Keratinocyte (primary cell): ENCODE results near the gene CGB7. TPM values are rescaled to one million over a fixed set of nuclear protein-coding genes. Genes with fewer than 3 reads are reported as not detected.

ENCODE experiments used
- DNase-seq: peaks from one replicate; pipeline ENCODE4 v3.0.0-alpha.2; 2011; ENCODE audit warnings: low read depth, missing footprints, low spot score
- FAIRE-seq: peaks from 2 replicates; lab custom pipeline; 2011; peaks lifted over from hg19 to GRCh38; lab: Jason Lieb, UNC
- H2AFZ ChIP-seq: 2 replicates; pipeline ENCODE4 v1.6.0; 2012; ENCODE audit warnings: low read length, control low read depth, inconsistent platforms; ENCODE audit not compliant: control insufficient read depth
- H3K27ac ChIP-seq: 2 replicates; pipeline ENCODE4 v1.5.1; 2011; ENCODE audit warnings: low read length; ENCODE audit not compliant: control insufficient read depth, insufficient read depth
- H3K27me3 ChIP-seq: 3 replicates; pipeline ENCODE4 v1.6.0; 2011; ENCODE audit warnings: low read length; ENCODE audit not compliant: control insufficient read depth, insufficient read depth; ENCODE audit errors: extremely low read depth
- H3K36me3 ChIP-seq, 2 experiments: 2 replicates in 1 of 2; 3 replicates in 1 of 2; pipeline ENCODE4 v1.5.1; 2011; ENCODE audit warnings: low read length in 2 of 2, mild to moderate bottlenecking in 1 of 2; ENCODE audit not compliant: control insufficient read depth in 2 of 2, insufficient read depth in 2 of 2; ENCODE audit errors: extremely low read depth in 1 of 2
- H3K4me1 ChIP-seq: 3 replicates; pipeline ENCODE4 v1.5.1; 2011; ENCODE audit warnings: low read length; ENCODE audit not compliant: control insufficient read depth, insufficient read depth; ENCODE audit errors: extremely low read depth
- H3K4me2 ChIP-seq: 3 replicates; pipeline ENCODE4 v1.6.0; 2011; ENCODE audit warnings: low read depth, low read length; ENCODE audit not compliant: control insufficient read depth, insufficient read depth; ENCODE audit errors: extremely low read depth
- H3K4me3 ChIP-seq, 3 experiments: fragments of 200-600 bp in 1 of 3; sonication (generic) in 1 of 3; 2 replicates in 2 of 3; 3 replicates in 1 of 3; pipeline ENCODE4 v1.5.1; 2011 to 2016; ENCODE audit warnings: low read length in 3 of 3, mild to moderate bottlenecking in 3 of 3, control low read depth in 2 of 3, inconsistent platforms in 1 of 3, low read depth in 1 of 3, mixed read lengths in 1 of 3, mixed run types in 1 of 3, moderate library complexity in 1 of 3; ENCODE audit not compliant: control insufficient read depth in 2 of 3, insufficient read depth in 2 of 3; ENCODE audit errors: extremely low read depth in 1 of 3
- H3K79me2 ChIP-seq: 2 replicates; pipeline ENCODE4 v1.6.0; 2012; ENCODE audit warnings: low read length; ENCODE audit not compliant: control insufficient read depth, insufficient read depth
- H3K9ac ChIP-seq: 3 replicates; pipeline ENCODE4 v1.6.0; 2011; ENCODE audit warnings: low read length; ENCODE audit not compliant: control insufficient read depth, insufficient read depth; ENCODE audit errors: extremely low read depth
- H3K9me1 ChIP-seq: 3 replicates; pipeline ENCODE4 v1.6.0; 2011; ENCODE audit warnings: low read length; ENCODE audit not compliant: control insufficient read depth, insufficient read depth; ENCODE audit errors: extremely low read depth
- H3K9me3 ChIP-seq: 2 replicates; pipeline ENCODE4 v1.5.1; 2012; ENCODE audit warnings: low read depth, low read length; ENCODE audit not compliant: control insufficient read depth
- H4K20me1 ChIP-seq: 3 replicates; pipeline ENCODE4 v1.6.0; 2011; ENCODE audit warnings: low read length; ENCODE audit not compliant: control insufficient read depth, insufficient read depth; ENCODE audit errors: extremely low read depth
- EZH2 ChIP-seq: IDR thresholded peaks from one replicate; pipeline ENCODE4 v1.6.1; 2012; ENCODE audit warnings: inconsistent platforms, mild to moderate bottlenecking, low read length, moderate library complexity
- dilution Hi-C: fragments of 300-500 bp; cut with MboI; formaldehyde crosslinking; loops from one replicate; pipeline ENCODE4 v1.7.0; 2020; ENCODE audit warnings: low sequenced_read_pairs; ENCODE audit not compliant: extremely low pct_ligation_motif_present
- polyA plus RNA-seq, 5 experiments: library from polyadenylated mRNA; depleted of rRNA in 3 of 5; stranded (reverse) in 3 of 5; stranded (forward) in 1 of 5; unstranded in 1 of 5; fragments of >200 nt; gene quantifications; 1 replicate in 1 of 5; 2 replicates in 3 of 5; 3 replicates in 1 of 5; pipeline versions ENCODE4 v1.2.1 to v1.2.3, GENCODE V29; 2011 to 2012; ENCODE audit warnings: missing spikeins in 2 of 5, low read depth in 1 of 5, low replicate concordance in 1 of 5
- small RNA-seq, 3 experiments: library from RNA; depleted of rRNA; stranded (forward); fragments of <200 nt; gene quantifications; one replicate each; pipeline ENCODE3, GENCODE V24; 2012; ENCODE audit warnings: low read depth in 3 of 3, low replicate concordance in 1 of 3; ENCODE audit not compliant: insufficient read length in 3 of 3
- TF ChIP-seq, protein P1 (sequence below), 3 experiments: IDR thresholded peaks in 1 of 3; conservative IDR thresholded peaks in 1 of 3; optimal IDR thresholded peaks in 1 of 3; 2 replicates in 2 of 3; 3 replicates in 1 of 3; pipeline versions ENCODE3 to v1.5.1; 2011; ENCODE audit warnings: low read length in 3 of 3, mild to moderate bottlenecking in 3 of 3, moderate library complexity in 2 of 3, control low read depth in 1 of 3, inconsistent platforms in 1 of 3; ENCODE audit not compliant: insufficient read depth in 2 of 3; ENCODE audit errors: extremely low read depth in 1 of 3

The CGB7 gene
- polyA plus RNA-seq, 1 donor (not counting 4 experiments of a cell fraction or from before 2014, with no cell fraction given) = 0.92 TPM

DNA sequence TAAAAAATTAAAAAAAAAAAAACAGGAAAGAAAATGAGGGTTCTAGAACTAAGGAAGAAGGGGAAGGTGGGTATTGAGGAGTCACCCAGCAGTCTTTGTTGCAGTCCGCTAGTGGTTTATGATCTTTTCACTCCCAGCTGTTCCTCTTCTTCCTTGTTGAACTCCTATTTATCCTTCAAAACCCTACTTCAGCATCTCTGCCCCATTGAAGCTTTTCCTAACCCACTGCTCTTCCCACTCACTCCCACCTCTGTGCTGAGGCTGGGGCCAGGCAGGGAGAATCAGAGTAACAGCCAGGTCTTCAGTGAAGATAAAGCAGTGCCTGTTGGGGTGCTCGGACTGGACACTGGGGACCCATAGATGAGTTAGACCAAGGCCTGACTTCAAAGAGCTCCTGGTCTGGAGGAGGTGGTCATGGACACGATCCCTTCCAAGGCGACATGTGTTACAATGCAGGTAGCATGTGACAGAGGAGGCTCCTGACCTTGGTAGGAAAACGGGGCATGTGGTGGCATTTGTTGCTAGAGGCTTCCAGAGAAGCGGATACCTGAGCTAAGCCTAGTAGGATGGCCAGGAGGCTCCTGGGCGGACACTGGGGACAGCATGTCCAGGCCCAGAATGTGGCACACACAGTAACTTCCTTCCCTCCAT, 52.5 kb downstream of the CGB7 start:
- Histone ChIP-seq H4K20me1 (no peaks in the 10 kb centered on the region), H3K4me2 (no peak overlapping the region), H3K9me1 (no peaks in the 10 kb centered on the region), H3K27me3 (no peaks in the 10 kb centered on the region), H3K4me1 (no peaks in the 10 kb centered on the region), H3K27ac (no peak overlapping the region), H3K4me3 (no peak overlapping the region), H2AFZ (no peak overlapping the region), H3K9me3 (no peaks in the 10 kb centered on the region), H3K9ac (no peak overlapping the region), H3K36me3 (peaks cover 24 to 30% of the 10 kb centered on the region in 2 experiments), H3K79me2 (no peaks in the 10 kb centered on the region)
- dilution Hi-C loops = no loop called here
- FAIRE-seq (no peak), DNase-seq (no peak)
- no peak for TF ChIP-seq EZH2
- TF ChIP-seq, protein P1, sequence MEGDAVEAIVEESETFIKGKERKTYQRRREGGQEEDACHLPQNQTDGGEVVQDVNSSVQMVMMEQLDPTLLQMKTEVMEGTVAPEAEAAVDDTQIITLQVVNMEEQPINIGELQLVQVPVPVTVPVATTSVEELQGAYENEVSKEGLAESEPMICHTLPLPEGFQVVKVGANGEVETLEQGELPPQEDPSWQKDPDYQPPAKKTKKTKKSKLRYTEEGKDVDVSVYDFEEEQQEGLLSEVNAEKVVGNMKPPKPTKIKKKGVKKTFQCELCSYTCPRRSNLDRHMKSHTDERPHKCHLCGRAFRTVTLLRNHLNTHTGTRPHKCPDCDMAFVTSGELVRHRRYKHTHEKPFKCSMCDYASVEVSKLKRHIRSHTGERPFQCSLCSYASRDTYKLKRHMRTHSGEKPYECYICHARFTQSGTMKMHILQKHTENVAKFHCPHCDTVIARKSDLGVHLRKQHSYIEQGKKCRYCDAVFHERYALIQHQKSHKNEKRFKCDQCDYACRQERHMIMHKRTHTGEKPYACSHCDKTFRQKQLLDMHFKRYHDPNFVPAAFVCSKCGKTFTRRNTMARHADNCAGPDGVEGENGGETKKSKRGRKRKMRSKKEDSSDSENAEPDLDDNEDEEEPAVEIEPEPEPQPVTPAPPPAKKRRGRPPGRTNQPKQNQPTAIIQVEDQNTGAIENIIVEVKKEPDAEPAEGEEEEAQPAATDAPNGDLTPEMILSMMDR (optimal IDR thresholded peaks at IDR 0.05 in 1 of 3, IDR thresholded peaks at IDR 0.05 in 1 of 3, conservative IDR thresholded peaks at IDR 0.05 in 1 of 3; ENCODE audit: extremely low read depth in 1 of 3, insufficient read depth in 2 of 3, low read length in 3 of 3) = no peak

Small RNA genes within 50 kb of the gene (small RNA-seq; reads per million reads assigned to genes)
- gene MIR6798 = 0 reads per million in 3 experiments
- 0 reads per million in 3 experiments for gene RN7SL708P

Other genes with a start within 250 kb of the CGB7 start
- gene BCAT2, start 246.7 kb downstream of the CGB7 start, polyA plus RNA-seq = 19.0 to 27.3 TPM (median 20.4 TPM) in 3 replicates
- gene HSD17B14, start 221.3 kb downstream of the CGB7 start, polyA plus RNA-seq = 0.92 to 1.2 TPM (median 1.0 TPM) in 3 replicates
- 1.2 to 2.2 TPM (median 1.8 TPM) in 3 replicates for gene PLEKHA4, start 189.1 kb downstream of the CGB7 start, polyA plus RNA-seq
- gene PPP1R15A, start 185.3 kb downstream of the CGB7 start, polyA plus RNA-seq = 23.6 to 36.6 TPM (median 32.5 TPM) in 3 replicates
- gene TULP2, start 159.0 kb downstream of the CGB7 start, polyA plus RNA-seq = not detected in 3 replicates
- gene NUCB1, start 157.4 kb downstream of the CGB7 start, polyA plus RNA-seq = 44.3 to 65.1 TPM (median 59.2 TPM) in 3 replicates
- 0.45 to 1.8 TPM (median 0.52 TPM) in 3 replicates for gene DHDH, start 124.0 kb downstream of the CGB7 start, polyA plus RNA-seq
- 75.3 to 139 TPM (median 113 TPM) in 3 replicates for gene BAX, start 102.9 kb downstream of the CGB7 start, polyA plus RNA-seq
- gene FTL, start 92.4 kb downstream of the CGB7 start, polyA plus RNA-seq = 805 to 2,115 TPM (median 838 TPM) in 3 replicates
- gene GYS1, start 64.4 kb downstream of the CGB7 start, polyA plus RNA-seq = 46.5 to 61.9 TPM (median 58.6 TPM) in 3 replicates
- 126 to 162 TPM (median 141 TPM) in 3 replicates for gene RUVBL2, start 63.9 kb downstream of the CGB7 start, polyA plus RNA-seq
- gene LHB, start 40.7 kb downstream of the CGB7 start, polyA plus RNA-seq = 0.33 to 0.44 TPM in 2 of 3 replicates, not detected in the other
- gene CGB3, start 33.4 kb downstream of the CGB7 start, polyA plus RNA-seq = not detected in 3 replicates
- not detected in 3 replicates for gene CGB2, start 25.9 kb downstream of the CGB7 start, polyA plus RNA-seq
- gene CGB1, start 20.9 kb downstream of the CGB7 start, polyA plus RNA-seq = not detected in 3 replicates
- gene CGB5, start 13.9 kb downstream of the CGB7 start, polyA plus RNA-seq = 0.20 to 0.24 TPM (median 0.21 TPM) in 3 replicates
- not detected in 3 replicates for gene CGB8, start 8.6 kb downstream of the CGB7 start, polyA plus RNA-seq
- 5.5 to 14.4 TPM (median 8.3 TPM) in 3 replicates for gene NTF4, start 7.1 kb upstream of the CGB7 start, polyA plus RNA-seq
- not detected in 3 replicates for gene KCNA7, start 14.9 kb upstream of the CGB7 start, polyA plus RNA-seq
- 116 to 186 TPM (median 149 TPM) in 3 replicates for gene SNRNP70, start 27.7 kb upstream of the CGB7 start, polyA plus RNA-seq
- gene LIN7B, start 56.6 kb upstream of the CGB7 start, polyA plus RNA-seq = 1.6 to 2.8 TPM (median 1.7 TPM) in 3 replicates
- gene C19orf73, start 61.4 kb upstream of the CGB7 start, polyA plus RNA-seq = 0.54 to 0.98 TPM (median 0.71 TPM) in 3 replicates
- gene PPFIA3, start 61.8 kb upstream of the CGB7 start, polyA plus RNA-seq = 3.0 to 3.4 TPM (median 3.1 TPM) in 3 replicates
- 0.03 to 0.08 TPM in 2 of 3 replicates, not detected in the other for gene HRC, start 97.6 kb upstream of the CGB7 start, polyA plus RNA-seq
- gene TRPM4, start 100.0 kb upstream of the CGB7 start, polyA plus RNA-seq = 16.1 to 23.3 TPM (median 16.1 TPM) in 3 replicates